HepG2 (cell line): Measurements from ENCODE around the gene SSC5D.

ENCODE experiments used
- CTCF ChIP-seq: sonication (generic); formaldehyde crosslinking; IDR thresholded peaks from 2 replicates; pipeline ENCODE4 v1.5.0; 2020; ENCODE audit warnings: mild to moderate bottlenecking, missing genetic modification reagents, moderate library complexity
- FOXK2 ChIP-seq: fragments of 450-650 bp; IDR thresholded peaks from 2 replicates; pipeline ENCODE4 v1.6.1; 2016

GRCh38 chr19:55442372-55442961, 45.8 kb upstream of the SSC5D start:
- TF ChIP-seq FOXK2 (no peak), CTCF (CRISPR knock-in tag) (no peak)
